HG03280 (cell line): ENCODE data around the gene CDNF.

Experiments used
- ATAC-seq: cut with Tn5 transposase; IDR thresholded peaks from one replicate; pipeline ENCODE4 v1.9.1; 2021; ENCODE audit warnings: mild to moderate bottlenecking, moderate library complexity; ENCODE audit not compliant: unreplicated experiment

Gene CDNF

DNA sequence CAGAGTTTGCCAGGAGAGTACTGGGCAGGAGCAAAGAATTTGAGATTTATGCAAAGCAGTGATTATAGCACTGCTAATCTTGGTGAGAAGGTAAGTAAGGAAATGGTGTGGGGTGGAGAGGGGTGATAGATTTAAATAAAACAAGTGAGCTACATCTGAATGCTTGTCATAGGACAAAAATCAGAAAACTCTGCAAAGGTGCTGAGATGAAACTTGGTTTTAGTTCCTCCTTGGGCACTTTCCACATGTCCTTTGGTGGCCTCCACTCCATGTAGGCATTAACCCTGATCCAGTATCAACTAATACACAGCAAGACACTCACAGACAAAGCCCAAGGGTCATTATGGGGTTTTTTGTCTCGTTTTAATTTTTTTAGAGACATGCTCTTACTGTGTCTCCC is 37.4 kb downstream of the CDNF start:
- no peak for ATAC-seq

GRCh38 chr10:14798636-14799035 is 39.2 kb downstream of the CDNF start:
- no peak for ATAC-seq

DNA sequence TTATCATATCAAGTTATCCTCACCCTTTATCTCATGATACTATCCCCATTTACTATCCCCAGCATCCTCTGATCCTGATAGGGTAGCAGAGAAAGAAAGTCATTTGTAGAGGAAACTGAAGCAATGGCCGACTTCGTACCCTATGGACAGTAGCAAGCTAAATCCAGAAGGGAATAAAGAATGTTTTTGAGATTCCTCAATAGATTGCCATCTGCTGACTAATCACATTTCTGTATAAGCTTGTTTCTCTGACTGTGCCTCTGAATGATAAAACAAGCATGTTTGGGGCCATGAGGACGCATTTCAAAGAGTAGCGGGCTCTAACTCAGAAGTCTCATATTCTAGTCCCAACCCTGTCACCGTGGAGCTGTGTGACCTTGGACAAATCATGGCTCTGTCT is 49.9 kb downstream of the CDNF start:
- no peak for ATAC-seq

- no peak for ATAC-seq
Observed at GRCh38 chr10:14784459-14785055, 53.3 kb downstream of the CDNF start.

GRCh38 chr10:14782691-14783363 is 55.0 kb downstream of the CDNF start:
- ATAC-seq = no peak

DNA sequence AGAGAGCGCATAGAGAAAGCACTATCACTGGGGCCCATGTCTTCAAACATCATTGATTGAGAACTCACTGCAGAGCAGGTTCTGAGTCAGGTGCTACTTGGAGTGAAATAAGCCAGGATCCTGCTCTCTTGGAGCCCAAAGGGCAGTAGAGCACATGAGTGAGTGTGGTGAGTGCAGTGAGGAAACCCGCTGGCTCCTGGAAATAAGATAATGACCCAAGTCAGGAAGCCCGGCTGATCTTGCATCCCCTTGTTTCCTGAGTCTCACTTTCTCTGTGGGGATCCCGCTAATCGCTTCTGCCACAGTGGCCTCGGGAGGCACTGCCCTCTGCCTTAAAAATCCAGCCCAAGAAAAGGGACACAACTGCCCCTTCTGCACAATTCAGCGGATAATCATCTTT is 56.1 kb downstream of the CDNF start:
- no peak for ATAC-seq

- ATAC-seq = no peak
Observed at GRCh38 chr10:14779001-14779651, 58.7 kb downstream of the CDNF start.

- ATAC-seq = no peak
Observed at GRCh38 chr10:14776546-14776945, 61.3 kb downstream of the CDNF start.

- ATAC-seq = no peak
Observed at GRCh38 chr10:14775656-14776055, 62.2 kb downstream of the CDNF start.

- ATAC-seq = no peak
Observed at GRCh38 chr10:14774797-14775196, 63.0 kb downstream of the CDNF start, which contains the start of gene FAM107B. Gene FAM107B, minus strand, starts transcription at chr10:14774897. Its CDS starts 234 bp downstream, at chr10:14774663.

DNA sequence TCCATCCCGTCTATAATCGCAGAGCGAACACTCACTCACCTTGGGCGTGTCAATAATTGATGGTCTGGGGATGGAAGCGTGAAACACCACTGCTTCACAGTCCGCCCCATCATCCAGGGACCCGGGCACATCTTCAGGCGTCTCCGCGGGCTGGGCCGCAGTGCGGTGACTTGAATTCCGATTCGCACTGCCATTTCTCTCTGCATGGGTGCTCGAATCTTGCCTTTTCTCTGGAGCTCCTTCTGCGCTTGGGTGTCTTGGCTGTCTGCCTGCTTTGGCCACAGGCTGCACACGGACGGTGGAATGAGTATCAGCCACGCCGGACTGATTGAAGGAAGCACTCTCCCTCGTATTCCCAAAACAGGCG is 63.6 kb downstream of the CDNF start:
- ATAC-seq = no peak

DNA sequence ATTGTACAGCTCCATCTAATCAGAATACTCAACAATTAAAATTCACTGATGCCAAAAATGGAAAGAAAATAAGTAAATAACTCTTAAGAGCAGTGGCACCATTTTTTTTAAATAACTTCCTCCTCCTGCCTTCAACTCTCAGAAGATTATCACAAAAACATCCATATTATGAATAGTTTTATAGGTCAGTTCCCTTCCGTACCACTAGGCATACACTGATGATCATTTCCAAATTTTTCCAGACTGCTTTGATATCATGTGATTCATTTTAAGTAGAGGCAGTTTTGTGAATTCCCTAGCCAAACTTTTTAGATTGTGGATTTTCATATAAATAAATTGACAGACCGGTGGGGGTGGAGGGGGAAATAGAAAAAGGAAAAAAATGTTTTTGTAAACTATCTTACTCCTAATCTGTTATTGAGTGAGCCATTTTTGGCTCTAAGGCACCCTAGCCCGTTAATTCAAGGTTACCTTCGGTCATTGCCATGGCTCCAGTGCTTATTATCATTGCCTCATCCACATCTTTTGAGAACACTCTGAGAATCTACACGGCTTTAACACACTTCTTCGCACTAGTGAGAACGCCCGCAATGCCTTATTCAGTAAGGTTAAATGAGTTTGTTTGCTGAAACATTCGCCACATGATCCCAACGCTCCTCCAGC is 64.2 kb downstream of the CDNF start:
- no peak for ATAC-seq

GRCh38 chr10:14772399-14772798 is 65.4 kb downstream of the CDNF start:
- ATAC-seq = no peak

DNA sequence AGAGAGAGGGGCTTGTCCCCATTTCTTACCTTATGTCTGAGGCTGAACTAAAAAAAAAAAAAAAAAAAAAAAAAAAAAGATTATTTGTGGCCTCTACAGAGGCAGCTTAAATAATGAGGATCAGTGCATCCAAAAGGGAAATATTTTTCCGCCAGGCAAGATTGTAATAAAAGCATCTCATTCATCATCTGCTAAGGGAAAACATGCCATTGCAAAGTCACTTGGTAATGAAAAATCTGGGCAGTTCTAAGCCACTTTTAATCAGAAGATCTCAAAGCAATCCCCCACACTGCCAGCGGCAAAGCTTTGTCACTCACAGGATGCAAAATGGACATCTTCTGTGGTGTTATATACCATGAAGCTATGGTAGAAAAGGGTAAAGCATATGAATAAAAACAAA is 66.9 kb downstream of the CDNF start:
- no peak for ATAC-seq
